HG03045 (cell line): ENCODE data around the gene CACNA2D3.

ENCODE experiments used
- ATAC-seq: cut with Tn5 transposase; IDR thresholded peaks from one replicate; pipeline ENCODE4 v1.9.1; 2021; ENCODE audit warnings: mild to moderate bottlenecking, moderate library complexity; ENCODE audit not compliant: unreplicated experiment

Gene CACNA2D3

GRCh38 chr3:54262946-54263345 lies 140.6 kb downstream of the CACNA2D3 start:
- ATAC-seq: no peak

GRCh38 chr3:54264050-54264449 lies 141.7 kb downstream of the CACNA2D3 start:
- ATAC-seq: no peak

GRCh38 chr3:54270816-54271526 lies 148.6 kb downstream of the CACNA2D3 start:
- no peak for ATAC-seq

- ATAC-seq: no peak
Measured at GRCh38 chr3:54273791-54274190, 151.4 kb downstream of the CACNA2D3 start.

- ATAC-seq: no peak
Measured at GRCh38 chr3:54274607-54275006, 152.3 kb downstream of the CACNA2D3 start.

- no peak for ATAC-seq
Measured at GRCh38 chr3:54279005-54279583, 156.7 kb downstream of the CACNA2D3 start.

- ATAC-seq: no peak
Measured at GRCh38 chr3:54283470-54283869, 161.1 kb downstream of the CACNA2D3 start.

GRCh38 chr3:54294214-54294613 lies 171.9 kb downstream of the CACNA2D3 start:
- ATAC-seq: no peak

- no peak for ATAC-seq
Measured at GRCh38 chr3:54296531-54296930, 174.2 kb downstream of the CACNA2D3 start.

- ATAC-seq: no peak
Measured at GRCh38 chr3:54299169-54299935, 177.0 kb downstream of the CACNA2D3 start.

- no peak for ATAC-seq
Measured at GRCh38 chr3:54303517-54304375, 181.4 kb downstream of the CACNA2D3 start.

GRCh38 chr3:54304877-54305276 lies 182.5 kb downstream of the CACNA2D3 start:
- no peak for ATAC-seq

- no peak for ATAC-seq
Measured at GRCh38 chr3:54305409-54306099, 183.2 kb downstream of the CACNA2D3 start.

- ATAC-seq: no peak
Measured at GRCh38 chr3:54307566-54308180, 185.3 kb downstream of the CACNA2D3 start.

GRCh38 chr3:54309601-54310000 lies 187.2 kb downstream of the CACNA2D3 start:
- no peak for ATAC-seq

GRCh38 chr3:54311211-54311747 lies 188.9 kb downstream of the CACNA2D3 start:
- ATAC-seq: no peak

- ATAC-seq: no peak
Measured at GRCh38 chr3:54312156-54312899, 190.0 kb downstream of the CACNA2D3 start.

GRCh38 chr3:54313418-54313817 lies 191.1 kb downstream of the CACNA2D3 start:
- ATAC-seq: no peak

- ATAC-seq: no peak
Measured at GRCh38 chr3:54321520-54321919, 199.2 kb downstream of the CACNA2D3 start.
